HepG2 (cell line): Measurements from ENCODE around the gene TRMT2A. TPM values are rescaled to one million over a fixed set of nuclear protein-coding genes. Genes with fewer than 3 reads are reported as not detected.

ENCODE experiments used
- ATAC-seq: fragments of 200-7000 bp; cut with Tn5 transposase; 3 replicates; pipeline ENCODE4 v1.9.1; 2020; ENCODE audit warnings: mild to moderate bottlenecking, moderate library complexity
- BruUV-seq: library from RNA; stranded (reverse); fragments of 400-500 nt; replicated peaks from 2 replicates; lab custom pipeline; 2021; lab: Mats Ljungman, UMichigan
- CTCF ChIA-PET: fragments of 300-600 bp; formaldehyde crosslinking; extraction: SDS; loops from one replicate; lab custom pipeline; 2021; ENCODE audit warnings: low total read pairs, inconsistent platforms, low intra/inter-chr PET ratio; lab: Yijun Ruan, JAX
- POLR2A ChIA-PET: fragments of 350-600 bp; sonication (Branson Sonifier 250); formaldehyde crosslinking; loops from one replicate; lab custom pipeline; 2020; ENCODE audit warnings: antibody characterized with exemption, inconsistent platforms; lab: Yijun Ruan, JAX
- DNase-seq: peaks from one replicate; pipeline ENCODE4 v3.0.0-alpha.2; 2015; ENCODE audit warnings: low spot score
- FAIRE-seq: peaks from 3 replicates; lab custom pipeline; 2011; peaks lifted over from hg19 to GRCh38; lab: Jason Lieb, UNC
- H2AFZ ChIP-seq: one replicate; pipeline ENCODE4 v1.6.1; 2011; ENCODE audit warnings: low read length, inconsistent platforms
- H3K27ac ChIP-seq: fragments of 300-600 bp; 3 replicates; pipeline ENCODE4 v1.8.0; 2011; ENCODE audit warnings: mixed run types, mild to moderate bottlenecking, mixed read lengths, low read length, inconsistent platforms; ENCODE audit not compliant: insufficient read depth; ENCODE audit errors: extremely low read length
- H3K27me3 ChIP-seq, 2 experiments: fragments of 200-600 bp in 1 of 2; 2 replicates in 1 of 2; 3 replicates in 1 of 2; pipeline versions ENCODE4 v1.6.0 to v1.8.0; 2011; ENCODE audit warnings: low read length in 2 of 2, mild to moderate bottlenecking in 2 of 2, moderate library complexity in 2 of 2, inconsistent platforms in 1 of 2; ENCODE audit not compliant: insufficient read depth in 2 of 2, control insufficient read depth in 1 of 2
- H3K36me3 ChIP-seq, 2 experiments: fragments of 200-600 bp in 1 of 2; replicated peaks in 1 of 2; 2 replicates in 1 of 2; 3 replicates in 1 of 2; pipeline versions ENCODE4 v1.5.1 to v1.8.0; 2011; ENCODE audit warnings: low read length in 2 of 2, inconsistent platforms in 1 of 2; ENCODE audit not compliant: insufficient read depth in 2 of 2, control insufficient read depth in 1 of 2
- H3K4me1 ChIP-seq: 2 replicates; pipeline ENCODE4 v1.5.1; 2012; ENCODE audit warnings: low read length, inconsistent platforms; ENCODE audit not compliant: insufficient read depth
- H3K4me2 ChIP-seq: 2 replicates; pipeline ENCODE4 v1.6.0; 2011; ENCODE audit warnings: low read depth, low read length, inconsistent platforms
- H3K4me3 ChIP-seq, 3 experiments: fragments of 200-600 bp in 1 of 3; sonication (generic), shearing (Covaris generic) in 1 of 3; replicated peaks in 1 of 3; 2 replicates each; pipeline ENCODE4 v1.5.1; 2011 to 2016; ENCODE audit warnings: low read length in 3 of 3, inconsistent platforms in 2 of 3, low read depth in 2 of 3, mild to moderate bottlenecking in 2 of 3, control low read depth in 1 of 3, mixed read lengths in 1 of 3; ENCODE audit not compliant: insufficient read depth in 1 of 3
- H3K79me2 ChIP-seq: one replicate; pipeline ENCODE4 v1.6.1; 2011; ENCODE audit warnings: low read length, inconsistent platforms; ENCODE audit not compliant: insufficient read depth
- H3K9ac ChIP-seq: 2 replicates; pipeline ENCODE4 v1.6.0; 2011; ENCODE audit warnings: mild to moderate bottlenecking, low read depth, low read length, inconsistent platforms; ENCODE audit not compliant: insufficient read depth
- H3K9me3 ChIP-seq: 2 replicates; pipeline ENCODE4 v1.5.1; 2012; ENCODE audit warnings: mild to moderate bottlenecking, low read length
- H4K20me1 ChIP-seq: 2 replicates; pipeline ENCODE4 v1.6.0; 2011; ENCODE audit warnings: inconsistent platforms, mild to moderate bottlenecking, low read length, moderate library complexity; ENCODE audit not compliant: insufficient read depth
- GMEB2 ChIP-seq: IDR thresholded peaks from 2 replicates; pipeline ENCODE4 v1.6.1; 2016; ENCODE audit warnings: missing biosample characterization, missing genetic modification reagents, low read depth
- KLF11 ChIP-seq: IDR thresholded peaks from 2 replicates; pipeline ENCODE4 v1.6.1; 2016; ENCODE audit warnings: missing compliant biosample characterization
- MAX ChIP-seq: IDR thresholded peaks from 2 replicates; pipeline ENCODE4 v1.6.1; 2012; ENCODE audit warnings: inconsistent platforms
- MED1 ChIP-seq: sonication (generic); formaldehyde crosslinking; IDR thresholded peaks from 2 replicates; pipeline ENCODE4 v1.4.0; 2020; ENCODE audit warnings: missing genetic modification reagents
- MNT ChIP-seq: fragments of 450-650 bp; IDR thresholded peaks from 2 replicates; pipeline ENCODE4 v1.6.1; 2016
- MTA3 ChIP-seq: sonication (generic); formaldehyde crosslinking; IDR thresholded peaks from 2 replicates; pipeline ENCODE4 v1.4.0; 2020; ENCODE audit warnings: missing genetic modification reagents
- PPARG ChIP-seq: conservative IDR thresholded peaks from 2 replicates; pipeline ENCODE4 v1.6.1; 2016; ENCODE audit warnings: missing biosample characterization, missing genetic modification reagents
- REL ChIP-seq: sonication (generic); formaldehyde crosslinking; conservative IDR thresholded peaks from 2 replicates; pipeline ENCODE4 v1.8.0; 2022; ENCODE audit warnings: mild to moderate bottlenecking, missing genetic modification reagents, moderate library complexity
- SOX13 ChIP-seq, 3 experiments: fragments of 450-650 bp in 1 of 3; sonication (generic) in 1 of 3; formaldehyde crosslinking in 1 of 3; IDR thresholded peaks in 2 of 3; conservative IDR thresholded peaks in 1 of 3; 2 replicates each; pipeline versions ENCODE4 v1.5.0 to v1.6.1; 2016 to 2020; ENCODE audit warnings: antibody characterized with exemption in 1 of 3, mild to moderate bottlenecking in 1 of 3, missing compliant biosample characterization in 1 of 3, missing genetic modification reagents in 1 of 3, moderate library complexity in 1 of 3
- STAT6 ChIP-seq: sonication (generic); formaldehyde crosslinking; IDR thresholded peaks from 2 replicates; pipeline ENCODE4 v1.4.0; 2020; ENCODE audit warnings: missing genetic modification reagents, mild to moderate bottlenecking, borderline replicate concordance
- TSC22D2 ChIP-seq: sonication (generic); formaldehyde crosslinking; IDR thresholded peaks from 2 replicates; pipeline ENCODE4 v1.5.1; 2020; ENCODE audit warnings: missing genetic modification reagents, mild to moderate bottlenecking, borderline replicate concordance
- ZFP91 ChIP-seq: sonication (generic); formaldehyde crosslinking; IDR thresholded peaks from 2 replicates; pipeline ENCODE4 v1.9.0; 2022; ENCODE audit warnings: missing genetic modification reagents, mild to moderate bottlenecking, borderline replicate concordance
- ZNF530 ChIP-seq: sonication (generic); formaldehyde crosslinking; IDR thresholded peaks from 2 replicates; pipeline ENCODE4 v1.5.0; 2020; ENCODE audit warnings: low read depth, mild to moderate bottlenecking, missing genetic modification reagents
- ZNF564 ChIP-seq: sonication (generic); formaldehyde crosslinking; IDR thresholded peaks from 2 replicates; pipeline ENCODE4 v1.8.1; 2023; ENCODE audit warnings: mild to moderate bottlenecking, missing genetic modification reagents
- ZNF607 ChIP-seq: sonication (generic); formaldehyde crosslinking; IDR thresholded peaks from 2 replicates; pipeline ENCODE4 v1.5.1; 2020; ENCODE audit warnings: missing genetic modification reagents, mild to moderate bottlenecking, borderline replicate concordance
- ZNF782 ChIP-seq: sonication (generic); formaldehyde crosslinking; IDR thresholded peaks from 2 replicates; pipeline ENCODE4 v1.4.0; 2020; ENCODE audit warnings: missing genetic modification reagents, mild to moderate bottlenecking, borderline replicate concordance
- WGBS: methylation state at CpG from one replicate; pipeline ENCODE4 v1.1.6; 2017; ENCODE audit warnings: low lambda C conversion rate; 5-methylcytosine and 5-hydroxymethylcytosine counted together
- in situ Hi-C: cut with HindIII; loops from 2 replicates; pipeline ENCODE4 v1.10.0; 2017; ENCODE audit warnings: low pct_unique_long_range_greater_than_20kb; ENCODE audit not compliant: extremely low pct_ligation_motif_present
- intact Hi-C: fragments of 100-400 bp; cut with micrococcal nuclease; formaldehyde crosslinking; loops from one replicate; pipeline ENCODE4 v1.10.0; 2022; ENCODE audit not compliant: unreplicated experiment
- polyA plus RNA-seq, 8 experiments: library from polyadenylated mRNA; depleted of rRNA in 3 of 8; stranded (reverse) in 7 of 8; unstranded in 1 of 8; fragments of >200 nt; fragmentation: Illumina TruSeq in 4 of 8; extraction: Trizol in 4 of 8; gene quantifications; 2 replicates each; pipeline versions ENCODE4 v1.2.1 to v1.2.3, GENCODE V29; 2011 to 2016; ENCODE audit warnings: low read depth in 4 of 8, missing spikeins in 1 of 8, mixed read lengths in 1 of 8; ENCODE audit not compliant: insufficient read depth in 1 of 8
- total RNA-seq, 5 experiments: library from RNA; depleted of rRNA; stranded (reverse); fragments of >200 nt; fragmentation: Illumina TruSeq; extraction: Trizol; gene quantifications; 2 replicates each; pipeline ENCODE4 v1.2.3, GENCODE V29; 2016; ENCODE audit warnings: low read depth in 1 of 5

Gene TRMT2A
- total and polyA plus RNA-seq, 2 of the 13 experiments (the other 11 are each of a cell fraction or from before 2014, with no cell fraction given): 24.0 to 30.3 TPM

- FAIRE-seq (no peak), ATAC-seq (no peak), DNase-seq (no peak)
- H4K20me1 ChIP-seq: peaks cover 5% of the 10 kb centered on the region; the same call in 1 of the 2 replicates
- in situ Hi-C loops (no loop called here), intact Hi-C loops (no loop called here)
- no peak overlapping the region for H3K4me2 ChIP-seq
- peaks cover 10% of the 10 kb centered on the region for H3K79me2 ChIP-seq
- H3K4me3 ChIP-seq: no peak overlapping the region
- no peaks in the 10 kb centered on the region for H3K27me3 ChIP-seq
- no peak overlapping the region for H3K9ac ChIP-seq
- H3K9me3 ChIP-seq: no peaks in the 10 kb centered on the region
- peaks cover 22 to 55% of the 10 kb centered on the region in 2 experiments for H3K36me3 ChIP-seq
- no peak overlapping the region for H3K27ac ChIP-seq
- ChIA-PET POLR2A (interaction anchor here (0.9 kb wide), 1 partner anchor 9 kb away, joined by 3 read pairs; no protein-coding TSS in a partner anchor), CTCF (no interaction called here)
- BruUV-seq: no TSS peak
- H2AFZ ChIP-seq: no peak overlapping the region
- over 99% methylated on average over 15 of the region's 19 CpGs for WGBS
- peaks cover 43% of the 10 kb centered on the region for H3K4me1 ChIP-seq
- TF ChIP-seq MTA3 (CRISPR knock-in tag): no peak
- no peak for TF ChIP-seq ZNF564 (CRISPR knock-in tag)
- no peak for TF ChIP-seq ZNF607 (CRISPR knock-in tag)
- TF ChIP-seq REL (CRISPR knock-in tag): no peak
- no peak for TF ChIP-seq MNT
- no peak for TF ChIP-seq ZNF530
- no peak for TF ChIP-seq ZNF782 (CRISPR knock-in tag)
- TF ChIP-seq STAT6: no peak
- TF ChIP-seq SOX13 (IDR thresholded peaks at IDR 0.05): no peak
- no peak for TF ChIP-seq SOX13 (CRISPR knock-in tag; conservative IDR thresholded peaks at IDR 0.05 in 1 of 2, IDR thresholded peaks at IDR 0.05 in 1 of 2)
- TF ChIP-seq ZFP91 (CRISPR knock-in tag): no peak
- no peak for TF ChIP-seq MED1
- no peak for TF ChIP-seq GMEB2 (CRISPR knock-in tag)
- TF ChIP-seq KLF11 (CRISPR knock-in tag): no peak
- no peak for TF ChIP-seq TSC22D2 (CRISPR knock-in tag)
- no peak for TF ChIP-seq PPARG (CRISPR knock-in tag)
- no peak for TF ChIP-seq MAX
These were observed 9.4 kb upstream of the TRMT2A start for GRCh38 chr22:20126284-20127029.
